Panc1 (cell line): ENCODE measurements around the gene CIAO3. TPM values are rescaled to one million over a fixed set of nuclear protein-coding genes. Genes with fewer than 3 reads are reported as not detected.

Source experiments
- ATAC-seq: fragments of 200-7000 bp; cut with Tn5 transposase; 2 replicates; pipeline ENCODE4 v1.9.1; 2020; ENCODE audit warnings: mild to moderate bottlenecking, moderate library complexity
- BruUV-seq: library from RNA; stranded (reverse); fragments of 400-500 nt; replicated peaks from 2 replicates; lab custom pipeline; 2021; lab: Mats Ljungman, UMichigan
- CTCF ChIA-PET: fragments of 300-600 bp; sonication (Branson Sonifier 250); formaldehyde crosslinking; loops from one replicate; lab custom pipeline; 2022; ENCODE audit warnings: antibody characterized with exemption; lab: Charles Lee
- POLR2A ChIA-PET: fragments of 300-600 bp; sonication (Branson Sonifier 250); formaldehyde crosslinking; loops from one replicate; lab custom pipeline; 2022; ENCODE audit warnings: antibody characterized with exemption; lab: Charles Lee
- DNase-seq: peaks from one replicate; pipeline ENCODE4 v3.0.0-alpha.2; 2010; ENCODE audit warnings: low read depth, low spot score
- H3K27ac ChIP-seq: 2 replicates; pipeline ENCODE4 v1.5.1; 2011; ENCODE audit warnings: mild to moderate bottlenecking, low read length, inconsistent platforms
- H3K27me3 ChIP-seq: fragments of 200-500 bp; sonication (Bioruptor generic); 2 replicates; pipeline ENCODE4 v1.6.0; 2014; ENCODE audit warnings: low read length, inconsistent platforms; ENCODE audit not compliant: control insufficient read depth, insufficient read depth
- H3K36me3 ChIP-seq: fragments of 200-500 bp; sonication (Bioruptor generic); 2 replicates; pipeline ENCODE4 v1.5.1; 2014; ENCODE audit warnings: inconsistent platforms, mild to moderate bottlenecking, low read length, moderate library complexity; ENCODE audit not compliant: control insufficient read depth, insufficient read depth
- H3K4me1 ChIP-seq: 2 replicates; pipeline ENCODE4 v1.5.1; 2011; ENCODE audit warnings: inconsistent platforms, mild to moderate bottlenecking, low read length, moderate library complexity; ENCODE audit not compliant: control insufficient read depth, insufficient read depth
- H3K4me3 ChIP-seq, 2 experiments: 2 replicates each; pipeline ENCODE4 v1.5.1; 2011 to 2012; ENCODE audit warnings: low read depth in 2 of 2, low read length in 2 of 2, mild to moderate bottlenecking in 2 of 2, inconsistent platforms in 1 of 2, moderate library complexity in 1 of 2
- H3K9me3 ChIP-seq: fragments of 200-500 bp; sonication (Bioruptor generic); 2 replicates; pipeline ENCODE4 v1.5.1; 2014; ENCODE audit warnings: low read depth, mild to moderate bottlenecking, inconsistent platforms, low read length, moderate library complexity; ENCODE audit not compliant: control insufficient read depth, insufficient read depth
- CTCF ChIP-seq: fragments of 450-650 bp; IDR thresholded peaks from 2 replicates; pipeline ENCODE4 v1.5.1; 2017; ENCODE audit warnings: mild to moderate bottlenecking
- POLR2AphosphoS5 ChIP-seq: IDR thresholded peaks from 2 replicates; pipeline ENCODE4 v1.6.1; 2012; ENCODE audit warnings: mild to moderate bottlenecking, low read depth, low read length, moderate library complexity
- REST ChIP-seq, 2 experiments: IDR thresholded peaks; 2 replicates each; pipeline ENCODE4 v1.6.1; 2011 to 2012; ENCODE audit warnings: low read depth in 2 of 2, control low read depth in 1 of 2, low read length in 1 of 2, mild to moderate bottlenecking in 1 of 2, moderate library complexity in 1 of 2; ENCODE audit not compliant: insufficient read depth in 1 of 2
- SIN3A ChIP-seq: IDR thresholded peaks from 2 replicates; pipeline ENCODE4 v1.6.1; 2012; ENCODE audit warnings: low read depth, mild to moderate bottlenecking, low read length, moderate library complexity, borderline replicate concordance; ENCODE audit not compliant: insufficient read depth
- TCF7L2 ChIP-seq: IDR thresholded peaks from 2 replicates; pipeline ENCODE4 v1.6.1; 2011; ENCODE audit warnings: mild to moderate bottlenecking, low read depth, low read length, inconsistent platforms
- in situ Hi-C: cut with HindIII; loops from 2 replicates; pipeline ENCODE4 v1.10.0; 2016; ENCODE audit warnings: low sequenced_read_pairs, low pct_unique_long_range_greater_than_20kb
- intact Hi-C: fragments of 100-400 bp; cut with micrococcal nuclease; formaldehyde crosslinking; loops from one replicate; pipeline ENCODE4 v1.10.0; 2022; ENCODE audit not compliant: unreplicated experiment
- total RNA-seq: library from RNA; stranded (reverse); gene quantifications from one replicate; pipeline ENCODE4 v1.2.1, GENCODE V29; 2021; ENCODE audit not compliant: unreplicated experiment

The CIAO3 gene
- total RNA-seq, 1 experiment from 2014 or later, result 34.0 TPM

- Histone ChIP-seq H3K27ac (no peak overlapping the region), H3K36me3 (peaks cover 3% of the 10 kb centered on the region), H3K4me3 (no peak overlapping the region), H3K9me3 (no peaks in the 10 kb centered on the region), H3K4me1 (peaks cover 8% of the 10 kb centered on the region; the same call in 1 of the 2 replicates), H3K27me3 (no peaks in the 10 kb centered on the region)
- ChIA-PET POLR2A (no interaction called here), CTCF (interaction anchor here (0.6 kb wide), 1 partner anchor 10 kb away, joined by 5 read pairs; no protein-coding TSS in a partner anchor)
- no TSS peak for BruUV-seq
- intact Hi-C loops (loop anchor here (5.0 kb wide), 1 partner anchor 45 kb away; the partner anchor contains the start of genes CHTF18 and RPUSD1), in situ Hi-C loops (no loop called here)
- DNase-seq (no peak), ATAC-seq (no peak)
- TF ChIP-seq POLR2AphosphoS5 (no peak), REST (IDR thresholded peaks at IDR 0.05; ENCODE audit: insufficient read depth in 1 of 2, low read depth in 2 of 2, low read length in 1 of 2) (no peak), SIN3A (no peak), TCF7L2 (no peak), CTCF (no peak)
Observed at GRCh38 chr16:741986-742629, 1.3 kb upstream of the CIAO3 start.

GRCh38 chr16:740459-740763, 386 bp downstream of the CIAO3 start:
- Histone ChIP-seq H3K4me1 (peaks cover 8% of the 10 kb centered on the region; the same call in 1 of the 2 replicates), H3K27me3 (no peaks in the 10 kb centered on the region), H3K27ac (peak overlapping the region; percentile 83), H3K9me3 (no peaks in the 10 kb centered on the region), H3K36me3 (peaks cover 5% of the 10 kb centered on the region), H3K4me3 (peak overlapping the region; percentile 66 to 89)
- BruUV-seq, result no TSS peak
- intact Hi-C loops (loop anchor here (5.0 kb wide), 1 partner anchor 47 kb away; the partner anchor contains the start of genes CHTF18 and RPUSD1), in situ Hi-C loops (no loop called here)
- ChIA-PET POLR2A (no interaction called here), CTCF (interaction anchor here (0.7 to 0.9 kb wide), 2 partner anchors 19 to 45 kb away, joined by 3 to 4 read pairs; no protein-coding TSS in a partner anchor)
- ATAC-seq (peak; percentile 52), DNase-seq (no peak)
- TF ChIP-seq POLR2AphosphoS5 (no peak), REST (IDR thresholded peaks at IDR 0.05; ENCODE audit: insufficient read depth in 1 of 2, low read depth in 2 of 2, low read length in 1 of 2) (no peak), CTCF (no peak), SIN3A (no peak; the same call in 1 of the 2 replicates), TCF7L2 (no peak)
